Hepatocyte (in vitro differentiated cells): ENCODE data around the gene CIITA. TPM values are rescaled to one million over a fixed set of nuclear protein-coding genes. Genes with fewer than 3 reads are reported as not detected.

Source experiments
- DNase-seq: peaks from one replicate; pipeline ENCODE4 v3.0.0-alpha.2; 2016; ENCODE audit warnings: low spot score
- H2AFZ ChIP-seq: fragments of 200-600 bp; sonication (generic); 2 replicates; pipeline ENCODE4 v1.6.0; 2016; ENCODE audit warnings: antibody characterized with exemption, mild to moderate bottlenecking
- H3K27ac ChIP-seq: fragments of 200-600 bp; sonication (generic); 2 replicates; pipeline ENCODE4 v1.5.1; 2016; ENCODE audit warnings: mild to moderate bottlenecking
- H3K27me3 ChIP-seq: fragments of 200-600 bp; sonication (generic); 2 replicates; pipeline ENCODE4 v1.6.1; 2016
- H3K36me3 ChIP-seq: fragments of 200-600 bp; sonication (generic); replicated peaks from 2 replicates; pipeline ENCODE4 v1.5.1; 2016; ENCODE audit warnings: low read depth; ENCODE audit not compliant: insufficient read depth
- H3K4me1 ChIP-seq: fragments of 200-600 bp; sonication (generic); 2 replicates; pipeline ENCODE4 v1.5.1; 2016; ENCODE audit warnings: mild to moderate bottlenecking, moderate library complexity; ENCODE audit not compliant: insufficient read depth
- H3K4me2 ChIP-seq: fragments of 200-600 bp; sonication (generic); 2 replicates; pipeline ENCODE4 v1.6.0; 2016
- H3K4me3 ChIP-seq: fragments of 200-600 bp; sonication (generic); 2 replicates; pipeline ENCODE4 v1.5.1; 2016; ENCODE audit warnings: mild to moderate bottlenecking
- H3K79me2 ChIP-seq: fragments of 200-600 bp; sonication (generic); 2 replicates; pipeline ENCODE4 v1.6.0; 2017; ENCODE audit warnings: mild to moderate bottlenecking
- H3K9me2 ChIP-seq: fragments of 200-600 bp; sonication (generic); replicated peaks from 2 replicates; pipeline ENCODE4 v1.6.0; 2017; ENCODE audit warnings: mild to moderate bottlenecking; ENCODE audit not compliant: insufficient read depth
- H3K9me3 ChIP-seq: fragments of 200-600 bp; sonication (generic); 2 replicates; pipeline ENCODE4 v1.5.1; 2016; ENCODE audit warnings: low read depth, mild to moderate bottlenecking
- H4K20me1 ChIP-seq: fragments of 200-600 bp; sonication (generic); 2 replicates; pipeline ENCODE4 v1.6.0; 2016; ENCODE audit warnings: mild to moderate bottlenecking; ENCODE audit not compliant: insufficient read depth, poor library complexity, severe bottlenecking
- EZH2 ChIP-seq: fragments of 200-600 bp; sonication (generic); IDR thresholded peaks from 2 replicates; pipeline ENCODE4 v1.6.1; 2016; ENCODE audit warnings: antibody characterized with exemption, mild to moderate bottlenecking, borderline replicate concordance
- EZH2phosphoT487 ChIP-seq: fragments of 200-600 bp; sonication (generic); IDR thresholded peaks from one replicate; pipeline ENCODE4 v1.6.1; 2018; ENCODE audit warnings: antibody characterized with exemption, mild to moderate bottlenecking, low read depth, moderate library complexity; ENCODE audit not compliant: unreplicated experiment, severe bottlenecking
- WGBS: methylation state at CpG from one replicate; pipeline ENCODE4 v1.1.6; 2016; ENCODE audit warnings: low lambda C conversion rate; ENCODE audit errors: missing lambda C conversion rate; 5-methylcytosine and 5-hydroxymethylcytosine counted together
- polyA plus RNA-seq: library from polyadenylated mRNA; unstranded; fragments of >200 nt; fragmentation: Nextera tagmentation; extraction: Ambion mirVana; gene quantifications from 2 replicates; pipeline ENCODE4 v1.2.1, GENCODE V29; 2016
- total RNA-seq: library from RNA; depleted of rRNA; stranded (reverse); fragments of >200 nt; gene quantifications from 2 replicates; pipeline ENCODE4 v1.2.3, GENCODE V29; 2014
- TF ChIP-seq, protein P1 (sequence below): fragments of 200-600 bp; sonication (generic); IDR thresholded peaks from 2 replicates; pipeline ENCODE4 v1.5.1; 2016; ENCODE audit warnings: antibody characterized with exemption, mild to moderate bottlenecking; ENCODE audit not compliant: poor library complexity

CIITA gene
- total and polyA plus RNA-seq, 2 experiments from 2014 or later: 1.1 TPM; not detected in 1

DNA sequence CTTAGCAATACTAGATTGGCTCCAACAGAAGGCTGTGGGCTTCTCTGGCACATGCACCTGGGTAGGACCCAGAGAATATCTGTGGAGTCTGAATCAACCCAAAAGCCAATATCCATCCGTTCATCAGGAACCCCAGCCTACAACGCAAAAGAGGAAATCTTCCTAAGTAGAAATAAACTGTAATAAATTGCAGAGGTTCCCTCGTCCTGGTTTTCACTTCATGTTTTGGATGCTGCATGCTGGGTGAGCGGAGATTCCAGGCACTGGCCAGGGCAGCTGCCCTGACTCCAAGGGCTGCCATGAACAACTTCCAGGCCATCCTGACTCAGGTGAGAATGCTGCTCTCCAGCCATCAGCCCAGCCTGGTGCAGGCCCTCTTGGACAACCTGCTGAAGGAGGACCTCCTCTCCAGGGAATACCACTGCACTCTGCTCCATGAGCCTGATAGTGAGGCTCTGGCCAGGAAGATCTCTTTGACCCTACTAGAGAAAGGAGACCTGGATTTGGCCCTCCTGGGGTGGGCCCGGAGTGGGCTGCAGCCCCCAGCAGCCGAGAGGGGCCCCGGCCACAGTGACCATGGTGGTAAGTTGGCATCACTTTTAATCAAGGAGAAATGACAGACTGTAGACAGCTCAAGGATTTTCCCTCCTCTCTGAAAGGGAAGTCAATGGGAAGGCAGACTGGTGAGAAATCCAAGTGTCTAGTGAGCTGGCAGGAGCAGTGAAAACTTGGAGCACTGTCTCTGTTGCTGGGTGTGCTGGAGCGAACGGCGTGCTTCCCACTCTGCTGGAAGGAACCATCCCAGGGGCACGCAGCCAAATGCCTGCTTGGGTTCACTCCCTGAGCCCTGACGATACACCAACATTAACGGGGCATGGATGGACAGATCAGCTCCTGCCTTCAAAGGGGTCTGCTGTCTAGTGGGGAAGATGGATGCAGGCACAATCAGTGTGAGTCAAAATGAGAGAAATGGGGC lies 10.7 kb upstream of the CIITA start:
- Histone ChIP-seq H3K27ac (no peak overlapping the region), H3K9me3 (no peaks in the 10 kb centered on the region), H3K79me2 (no peaks in the 10 kb centered on the region), H4K20me1 (no peaks in the 10 kb centered on the region), H3K4me1 (no peaks in the 10 kb centered on the region), H3K4me2 (no peak overlapping the region), H2AFZ (no peak overlapping the region), H3K36me3 (no peaks in the 10 kb centered on the region), H3K9me2 (no peaks in the 10 kb centered on the region), H3K27me3 (peaks cover 20% of the 10 kb centered on the region), H3K4me3 (no peak overlapping the region)
- no peak for DNase-seq
- WGBS: 88% methylated on average over 13 of the region's 13 CpGs
- TF ChIP-seq EZH2 (no peak), EZH2phosphoT487 (no peak)
- TF ChIP-seq, protein P1, sequence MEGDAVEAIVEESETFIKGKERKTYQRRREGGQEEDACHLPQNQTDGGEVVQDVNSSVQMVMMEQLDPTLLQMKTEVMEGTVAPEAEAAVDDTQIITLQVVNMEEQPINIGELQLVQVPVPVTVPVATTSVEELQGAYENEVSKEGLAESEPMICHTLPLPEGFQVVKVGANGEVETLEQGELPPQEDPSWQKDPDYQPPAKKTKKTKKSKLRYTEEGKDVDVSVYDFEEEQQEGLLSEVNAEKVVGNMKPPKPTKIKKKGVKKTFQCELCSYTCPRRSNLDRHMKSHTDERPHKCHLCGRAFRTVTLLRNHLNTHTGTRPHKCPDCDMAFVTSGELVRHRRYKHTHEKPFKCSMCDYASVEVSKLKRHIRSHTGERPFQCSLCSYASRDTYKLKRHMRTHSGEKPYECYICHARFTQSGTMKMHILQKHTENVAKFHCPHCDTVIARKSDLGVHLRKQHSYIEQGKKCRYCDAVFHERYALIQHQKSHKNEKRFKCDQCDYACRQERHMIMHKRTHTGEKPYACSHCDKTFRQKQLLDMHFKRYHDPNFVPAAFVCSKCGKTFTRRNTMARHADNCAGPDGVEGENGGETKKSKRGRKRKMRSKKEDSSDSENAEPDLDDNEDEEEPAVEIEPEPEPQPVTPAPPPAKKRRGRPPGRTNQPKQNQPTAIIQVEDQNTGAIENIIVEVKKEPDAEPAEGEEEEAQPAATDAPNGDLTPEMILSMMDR: no peak

DNA sequence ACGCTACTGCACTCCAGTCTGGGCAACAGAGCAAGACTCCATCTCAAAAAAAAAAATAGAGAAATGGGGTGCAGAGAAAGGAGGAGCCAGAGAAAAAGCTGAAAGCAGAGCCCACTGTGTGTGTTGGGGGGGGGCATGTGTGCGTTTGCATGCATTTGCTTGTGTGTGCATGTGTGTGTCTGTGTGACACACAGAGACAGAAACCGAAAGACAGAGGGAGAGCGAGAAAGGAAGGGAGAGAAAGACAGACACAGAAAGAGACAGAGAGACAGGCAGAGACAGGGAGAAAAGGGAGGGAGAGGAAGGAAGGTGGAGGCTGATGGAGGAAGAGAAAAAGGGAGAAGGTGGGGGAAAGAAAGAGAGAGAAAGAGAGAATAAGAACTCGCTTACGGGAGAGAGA lies 9.8 kb upstream of the CIITA start:
- no peak for DNase-seq
- no peak overlapping the region for H2AFZ ChIP-seq
- WGBS: 90% methylated on average over 5 of the region's 6 CpGs
- H3K27me3 ChIP-seq: peaks cover 14% of the 10 kb centered on the region
- H3K4me2 ChIP-seq: no peak overlapping the region
- H4K20me1 ChIP-seq: no peaks in the 10 kb centered on the region
- H3K4me3 ChIP-seq: no peak overlapping the region
- H3K4me1 ChIP-seq: no peaks in the 10 kb centered on the region
- no peak overlapping the region for H3K27ac ChIP-seq
- TF ChIP-seq EZH2phosphoT487 (no peak), EZH2 (no peak)
- TF ChIP-seq, protein P1: no peak
- no peaks in the 10 kb centered on the region for H3K9me3 ChIP-seq
- H3K9me2 ChIP-seq: no peaks in the 10 kb centered on the region
- H3K79me2 ChIP-seq: no peaks in the 10 kb centered on the region
- no peaks in the 10 kb centered on the region for H3K36me3 ChIP-seq

DNA sequence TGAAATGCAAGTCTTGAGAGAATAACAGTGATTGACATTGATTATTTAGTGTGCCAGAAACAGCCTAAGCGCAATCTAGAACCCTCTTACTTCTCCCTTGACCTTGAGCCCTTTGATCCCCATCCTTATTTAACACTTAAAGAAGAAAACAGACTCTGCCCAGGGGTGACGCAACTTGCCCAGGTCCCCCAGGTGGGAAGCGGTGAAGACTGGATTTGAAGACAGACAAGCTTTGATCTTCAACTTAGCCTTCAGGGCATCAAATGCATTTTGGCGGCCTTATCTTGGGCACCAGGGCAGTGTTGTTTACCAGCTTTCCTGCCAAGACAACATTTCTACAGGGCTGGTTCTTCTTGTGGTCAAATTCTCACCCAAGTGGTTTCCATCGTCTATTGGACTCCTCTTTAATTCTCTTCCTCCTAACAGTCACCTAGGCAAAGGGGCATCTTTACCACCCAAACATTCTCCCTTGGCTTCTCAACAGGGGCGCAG lies 8.9 kb upstream of the CIITA start:
- no peaks in the 10 kb centered on the region for H4K20me1 ChIP-seq
- H3K79me2 ChIP-seq: no peaks in the 10 kb centered on the region
- H3K27ac ChIP-seq: no peak overlapping the region
- DNase-seq: no peak
- no peaks in the 10 kb centered on the region for H3K4me1 ChIP-seq
- 91% methylated on average over 6 of the region's 6 CpGs for WGBS
- H2AFZ ChIP-seq: no peak overlapping the region
- H3K36me3 ChIP-seq: no peaks in the 10 kb centered on the region
- H3K4me2 ChIP-seq: no peak overlapping the region
- no peaks in the 10 kb centered on the region for H3K9me2 ChIP-seq
- no peaks in the 10 kb centered on the region for H3K9me3 ChIP-seq
- no peak for TF ChIP-seq EZH2
- no peak for TF ChIP-seq EZH2phosphoT487
- TF ChIP-seq, protein P1: no peak
- no peak overlapping the region for H3K4me3 ChIP-seq
- H3K27me3 ChIP-seq: peaks cover 19% of the 10 kb centered on the region
